Neural progenitor cell (in vitro differentiated cells): ENCODE measurements around the gene INHBA. TPM values are rescaled to one million over a fixed set of nuclear protein-coding genes. Genes with fewer than 3 reads are reported as not detected.
A peak's percentile ranks its signal among the peaks of the same experiment; 100 is the strongest.

ENCODE experiments used
- DNase-seq: peaks from one replicate; pipeline ENCODE4 v3.0.0-alpha.2; 2016; ENCODE audit warnings: low spot score
- H2AFZ ChIP-seq: fragments of 200-600 bp; sonication (generic); replicated peaks from 2 replicates; pipeline ENCODE4 v1.6.1; 2016; ENCODE audit warnings: antibody characterized with exemption
- H3F3A ChIP-seq: fragments of 200-600 bp; sonication (generic); 2 replicates; pipeline ENCODE4 v1.6.1; 2016; ENCODE audit warnings: antibody characterized with exemption, low read depth
- H3K27ac ChIP-seq: fragments of 200-600 bp; sonication (generic); 2 replicates; pipeline ENCODE4 v1.5.1; 2016; ENCODE audit warnings: mild to moderate bottlenecking
- H3K27me3 ChIP-seq: fragments of 200-600 bp; sonication (generic); 2 replicates; pipeline ENCODE4 v1.6.1; 2016; ENCODE audit warnings: mild to moderate bottlenecking, moderate library complexity
- H3K36me3 ChIP-seq: fragments of 200-600 bp; sonication (generic); 2 replicates; pipeline ENCODE4 v1.5.1; 2016
- H3K4me1 ChIP-seq: fragments of 200-600 bp; sonication (generic); 2 replicates; pipeline ENCODE4 v1.6.1; 2016; ENCODE audit warnings: mixed run types
- H3K4me2 ChIP-seq: fragments of 200-600 bp; sonication (generic); 2 replicates; pipeline ENCODE4 v1.6.1; 2016
- H3K4me3 ChIP-seq: fragments of 200-600 bp; sonication (generic); 2 replicates; pipeline ENCODE4 v1.5.1; 2016
- H3K79me2 ChIP-seq: fragments of 200-600 bp; sonication (generic); 2 replicates; pipeline ENCODE4 v1.6.1; 2016; ENCODE audit warnings: low read depth
- H3K9ac ChIP-seq: fragments of 200-600 bp; sonication (generic); 2 replicates; pipeline ENCODE4 v1.6.1; 2016
- H3K9me3 ChIP-seq: fragments of 200-600 bp; sonication (generic); 2 replicates; pipeline ENCODE4 v1.5.1; 2016; ENCODE audit warnings: low read depth
- H4K20me1 ChIP-seq: fragments of 200-600 bp; sonication (generic); 2 replicates; pipeline ENCODE4 v1.6.1; 2016; ENCODE audit warnings: low read depth
- H3K27ac Mint-ChIP-seq: 3 replicates; pipeline ENCODE4 v1.8.0; 2021; ENCODE audit warnings: mixed read lengths
- H3K27me3 Mint-ChIP-seq: 2 replicates; pipeline ENCODE4 v1.8.0; 2022; ENCODE audit warnings: low read depth, mild to moderate bottlenecking, inconsistent platforms, moderate library complexity, mixed read lengths; ENCODE audit not compliant: insufficient read depth
- H3K36me3 Mint-ChIP-seq: 3 replicates; pipeline ENCODE4 v1.8.0; 2021; ENCODE audit warnings: mixed read lengths
- H3K4me1 Mint-ChIP-seq: 3 replicates; pipeline ENCODE4 v1.8.0; 2021; ENCODE audit warnings: mixed read lengths
- H3K4me3 Mint-ChIP-seq: 3 replicates; pipeline ENCODE4 v1.8.0; 2021; ENCODE audit warnings: mild to moderate bottlenecking, moderate library complexity, mixed read lengths
- H3K9me3 Mint-ChIP-seq: 3 replicates; pipeline ENCODE4 v1.8.0; 2020; ENCODE audit warnings: mixed read lengths
- CTCF ChIP-seq: fragments of 200-600 bp; sonication (generic); IDR thresholded peaks from 2 replicates; pipeline ENCODE4 v1.5.1; 2017; ENCODE audit warnings: antibody characterized with exemption, mild to moderate bottlenecking
- EZH2 ChIP-seq: fragments of 200-600 bp; sonication (generic); IDR thresholded peaks from 2 replicates; pipeline ENCODE4 v1.6.1; 2017; ENCODE audit warnings: antibody characterized with exemption, mild to moderate bottlenecking, moderate library complexity
- EZH2phosphoT487 ChIP-seq: fragments of 200-600 bp; sonication (generic); IDR thresholded peaks from 2 replicates; pipeline ENCODE4 v1.6.1; 2017; ENCODE audit warnings: antibody characterized with exemption
- total RNA-seq: library from RNA; depleted of rRNA; stranded (reverse); fragments of >200 nt; gene quantifications from 2 replicates; pipeline ENCODE4 v1.2.3, GENCODE V29; 2015; ENCODE audit warnings: low replicate concordance

Gene INHBA
- total RNA-seq, 1 donor from 2014 or later = 0.09 TPM

DNA sequence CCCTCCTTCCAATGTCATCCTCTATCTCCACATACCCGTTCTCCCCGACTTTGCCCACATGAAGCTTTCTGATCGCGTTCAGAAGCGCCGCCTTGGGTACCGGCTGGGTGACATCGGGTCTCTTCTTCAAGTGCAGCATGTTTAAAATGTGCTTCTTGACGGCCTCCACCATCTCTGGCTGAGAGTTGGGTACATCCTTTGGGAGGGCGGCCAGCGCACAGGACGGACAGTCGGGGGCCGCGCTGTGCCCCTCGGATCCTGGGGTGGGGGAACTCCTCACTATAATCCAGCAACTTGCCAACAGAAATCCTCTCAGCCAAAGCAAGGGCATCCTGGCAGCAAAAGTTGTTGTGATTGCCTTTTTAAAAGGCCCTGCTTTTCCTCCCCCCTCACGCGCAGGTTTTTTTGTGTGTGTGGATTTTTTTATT, 2.8 kb downstream of the INHBA start:
- Histone ChIP-seq H3K27ac (no peak overlapping the region), H3K4me2 (peak overlapping the region; percentile 86), H3K27me3 (peaks cover 65% of the 10 kb centered on the region), H3K4me3 (peak overlapping the region; percentile 48), H3F3A (no peaks in the 10 kb centered on the region), H3K9ac (no peak overlapping the region), H4K20me1 (no peaks in the 10 kb centered on the region), H3K9me3 (no peaks in the 10 kb centered on the region), H3K36me3 (no peaks in the 10 kb centered on the region), H3K4me1 (peaks cover 15% of the 10 kb centered on the region), H2AFZ (no peak overlapping the region), H3K79me2 (no peaks in the 10 kb centered on the region)
- Mint-ChIP-seq H3K36me3 (no peaks in the 10 kb centered on the region), H3K27me3 (peaks cover 15% of the 10 kb centered on the region), H3K4me3 (peak overlapping the region; percentile 87), H3K9me3 (no peaks in the 10 kb centered on the region), H3K27ac (no peak overlapping the region), H3K4me1 (peaks cover 36% of the 10 kb centered on the region)
- DNase-seq = peak; percentile 13
- TF ChIP-seq EZH2phosphoT487 (no peak), CTCF (no peak), EZH2 (peak; percentile 29)

- Histone ChIP-seq H3K4me3 (peak overlapping the region; percentile 48), H3K9ac (no peak overlapping the region), H3K4me2 (peak overlapping the region; percentile 86), H3K4me1 (peaks cover 15% of the 10 kb centered on the region), H3K27me3 (peaks cover 65% of the 10 kb centered on the region), H2AFZ (no peak overlapping the region), H3F3A (no peaks in the 10 kb centered on the region), H3K36me3 (no peaks in the 10 kb centered on the region), H3K9me3 (no peaks in the 10 kb centered on the region), H3K79me2 (no peaks in the 10 kb centered on the region), H3K27ac (no peak overlapping the region), H4K20me1 (no peaks in the 10 kb centered on the region)
- TF ChIP-seq EZH2phosphoT487 (no peak), CTCF (no peak), EZH2 (no peak)
- Mint-ChIP-seq H3K27me3 (peaks cover 15% of the 10 kb centered on the region), H3K36me3 (no peaks in the 10 kb centered on the region), H3K9me3 (no peaks in the 10 kb centered on the region), H3K4me3 (peak overlapping the region; percentile 87), H3K27ac (no peak overlapping the region), H3K4me1 (peaks cover 35% of the 10 kb centered on the region)
- peak; percentile 65 for DNase-seq
These were observed 3.4 kb downstream of the INHBA start for GRCh38 chr7:41699516-41699915.

- peaks cover 29% of the 10 kb centered on the region for H3K4me1 Mint-ChIP-seq
- H3K79me2 ChIP-seq = no peaks in the 10 kb centered on the region
- H3K27me3 ChIP-seq = peaks cover 65% of the 10 kb centered on the region
- H3K27me3 Mint-ChIP-seq = peaks cover 11% of the 10 kb centered on the region
- no peaks in the 10 kb centered on the region for H3K9me3 Mint-ChIP-seq
- H3K27ac ChIP-seq = no peak overlapping the region
- no peak overlapping the region for H3K4me3 ChIP-seq
- H3K4me1 ChIP-seq = peaks cover 15% of the 10 kb centered on the region
- H3K27ac Mint-ChIP-seq = no peak overlapping the region
- no peak for DNase-seq
- H3K9me3 ChIP-seq = no peaks in the 10 kb centered on the region
- no peaks in the 10 kb centered on the region for H4K20me1 ChIP-seq
- H2AFZ ChIP-seq = no peak overlapping the region
- no peaks in the 10 kb centered on the region for H3K36me3 Mint-ChIP-seq
- no peak overlapping the region for H3K4me2 ChIP-seq
- no peaks in the 10 kb centered on the region for H3K36me3 ChIP-seq
- no peak overlapping the region for H3K4me3 Mint-ChIP-seq
- TF ChIP-seq EZH2phosphoT487 = no peak
- TF ChIP-seq CTCF = no peak
- TF ChIP-seq EZH2 = no peak
- no peak overlapping the region for H3K9ac ChIP-seq
- no peaks in the 10 kb centered on the region for H3F3A ChIP-seq
These were observed 4.2 kb downstream of the INHBA start for GRCh38 chr7:41698726-41699125.
